ENCODE measurements around the gene PRDM15.

The PRDM15 gene

GRCh38 chr21:41821081-41821755, 57.9 kb downstream of the PRDM15 start:
- in situ Hi-C loops (cut with HindIII; ENCODE audit: low pct_ligation_motif_present, low pct_unique_long_range_greater_than_20kb, low sequenced_read_pairs) = no loop called here
- no peak for DNase-seq

- no peak for DNase-seq
- in situ Hi-C loops (cut with HindIII; ENCODE audit: low pct_ligation_motif_present, low pct_unique_long_range_greater_than_20kb, low sequenced_read_pairs) = no loop called here
These were observed 58.6 kb downstream of the PRDM15 start for GRCh38 chr21:41820384-41821080.

GRCh38 chr21:41819856-41820281, 59.3 kb downstream of the PRDM15 start:
- in situ Hi-C loops (cut with HindIII; ENCODE audit: low pct_ligation_motif_present, low pct_unique_long_range_greater_than_20kb, low sequenced_read_pairs) = no loop called here
- no peak for DNase-seq

GRCh38 chr21:41819236-41819855, 59.8 kb downstream of the PRDM15 start:
- DNase-seq = no peak
- in situ Hi-C loops (cut with HindIII; ENCODE audit: low pct_ligation_motif_present, low pct_unique_long_range_greater_than_20kb, low sequenced_read_pairs) = no loop called here

- in situ Hi-C loops (cut with HindIII; ENCODE audit: low pct_ligation_motif_present, low pct_unique_long_range_greater_than_20kb, low sequenced_read_pairs) = no loop called here
- no peak for DNase-seq
These were observed 61.0 kb downstream of the PRDM15 start for GRCh38 chr21:41817877-41818855.

- DNase-seq = peak; percentile 66
- in situ Hi-C loops (cut with HindIII; ENCODE audit: low pct_ligation_motif_present, low pct_unique_long_range_greater_than_20kb, low sequenced_read_pairs) = no loop called here
These were observed 61.9 kb downstream of the PRDM15 start for GRCh38 chr21:41817228-41817627.

- in situ Hi-C loops (cut with HindIII; ENCODE audit: low pct_ligation_motif_present, low pct_unique_long_range_greater_than_20kb, low sequenced_read_pairs) = no loop called here
- DNase-seq = peak; percentile 55
These were observed 62.5 kb downstream of the PRDM15 start for GRCh38 chr21:41816583-41817165.

- DNase-seq = no peak
- in situ Hi-C loops (cut with HindIII; ENCODE audit: low pct_ligation_motif_present, low pct_unique_long_range_greater_than_20kb, low sequenced_read_pairs) = no loop called here
These were observed 63.2 kb downstream of the PRDM15 start for GRCh38 chr21:41815652-41816582.

GRCh38 chr21:41813226-41813625, 65.9 kb downstream of the PRDM15 start:
- in situ Hi-C loops (cut with HindIII; ENCODE audit: low pct_ligation_motif_present, low pct_unique_long_range_greater_than_20kb, low sequenced_read_pairs) = no loop called here
- no peak for DNase-seq

GRCh38 chr21:41812679-41813078, 66.5 kb downstream of the PRDM15 start:
- no peak for DNase-seq
- in situ Hi-C loops (cut with HindIII; ENCODE audit: low pct_ligation_motif_present, low pct_unique_long_range_greater_than_20kb, low sequenced_read_pairs) = no loop called here

- no peak for DNase-seq
- in situ Hi-C loops (cut with HindIII; ENCODE audit: low pct_ligation_motif_present, low pct_unique_long_range_greater_than_20kb, low sequenced_read_pairs) = no loop called here
These were observed 68.6 kb downstream of the PRDM15 start for GRCh38 chr21:41810597-41810932.

- no peak for DNase-seq
- in situ Hi-C loops (cut with HindIII; ENCODE audit: low pct_ligation_motif_present, low pct_unique_long_range_greater_than_20kb, low sequenced_read_pairs) = no loop called here
These were observed 69.1 kb downstream of the PRDM15 start for GRCh38 chr21:41809891-41810596.

GRCh38 chr21:41808846-41809245, 70.3 kb downstream of the PRDM15 start:
- no peak for DNase-seq
- in situ Hi-C loops (cut with HindIII; ENCODE audit: low pct_ligation_motif_present, low pct_unique_long_range_greater_than_20kb, low sequenced_read_pairs) = no loop called here

- in situ Hi-C loops (cut with HindIII; ENCODE audit: low pct_ligation_motif_present, low pct_unique_long_range_greater_than_20kb, low sequenced_read_pairs) = no loop called here
These were observed 71.0 kb downstream of the PRDM15 start for GRCh38 chr21:41808094-41808493.

GRCh38 chr21:41806773-41807172, 72.4 kb downstream of the PRDM15 start:
- no peak for DNase-seq
- in situ Hi-C loops (cut with HindIII; ENCODE audit: low pct_ligation_motif_present, low pct_unique_long_range_greater_than_20kb, low sequenced_read_pairs) = no loop called here

More at GRCh38 chr21:41808094-41808493, 71.0 kb downstream of the PRDM15 start:
- no peak for DNase-seq

GRCh38 chr21:41805643-41806042, 73.5 kb downstream of the PRDM15 start:
- DNase-seq = no peak
- in situ Hi-C loops (cut with HindIII; ENCODE audit: low pct_ligation_motif_present, low pct_unique_long_range_greater_than_20kb, low sequenced_read_pairs) = no loop called here

- DNase-seq = no peak
- in situ Hi-C loops (cut with HindIII; ENCODE audit: low pct_ligation_motif_present, low pct_unique_long_range_greater_than_20kb, low sequenced_read_pairs) = no loop called here
These were observed 74.1 kb downstream of the PRDM15 start for GRCh38 chr21:41805038-41805437.
